ENCODE data around the gene NPM3.

The NPM3 gene, protein sequence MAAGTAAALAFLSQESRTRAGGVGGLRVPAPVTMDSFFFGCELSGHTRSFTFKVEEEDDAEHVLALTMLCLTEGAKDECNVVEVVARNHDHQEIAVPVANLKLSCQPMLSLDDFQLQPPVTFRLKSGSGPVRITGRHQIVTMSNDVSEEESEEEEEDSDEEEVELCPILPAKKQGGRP

DNA sequence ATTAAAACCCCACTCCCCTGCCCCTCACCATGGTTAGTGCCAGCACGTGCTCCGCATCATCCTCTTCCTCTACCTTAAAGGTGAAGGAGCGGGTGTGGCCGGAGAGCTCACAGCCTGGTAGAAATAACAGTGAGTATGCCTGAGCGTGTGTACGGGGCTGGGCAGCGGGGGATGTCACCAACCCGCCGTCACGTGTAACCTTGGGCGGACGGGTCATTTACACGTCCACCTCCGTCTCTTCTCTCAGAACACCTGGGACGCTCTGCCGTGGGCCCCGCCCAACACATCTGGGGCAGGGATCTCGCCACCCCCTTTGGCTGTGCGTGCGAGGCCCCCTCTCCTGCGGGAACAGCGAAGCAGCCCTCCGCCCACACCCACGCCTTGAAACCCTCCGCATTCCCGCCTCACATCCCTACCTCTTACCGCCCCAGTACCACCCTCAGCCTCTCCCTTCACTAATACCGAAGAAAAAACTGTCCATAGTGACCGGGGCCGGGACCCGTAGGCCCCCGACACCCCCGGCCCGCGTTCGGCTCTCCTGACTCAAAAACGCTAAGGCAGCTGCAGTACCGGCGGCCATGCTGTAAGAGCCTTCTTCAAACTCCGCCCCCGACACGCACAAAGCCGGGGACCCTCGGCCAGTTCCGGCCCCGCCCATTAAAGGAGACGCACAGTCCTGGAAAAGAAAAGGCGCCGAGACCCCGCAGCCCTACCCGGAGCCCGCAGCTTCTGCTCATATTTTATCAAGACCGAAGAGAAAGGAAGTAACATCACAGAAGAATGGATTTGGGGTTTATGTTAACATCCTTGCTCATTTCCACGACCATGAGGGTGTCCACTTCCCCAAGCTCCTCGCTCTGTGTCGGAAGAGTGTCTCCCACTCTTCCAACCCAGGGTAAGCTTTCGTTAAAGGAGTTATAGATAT lies at the start of gene NPM3:
Gene NPM3, minus strand, starts transcription at position 636 of the 925 bp plus-strand sequence. Its CDS starts 56 bp downstream, at position 580.
- peak; percentile 24 for DNase-seq (ENCODE audit: extremely low read depth, low read depth)
- TF ChIP-seq, protein P1, sequence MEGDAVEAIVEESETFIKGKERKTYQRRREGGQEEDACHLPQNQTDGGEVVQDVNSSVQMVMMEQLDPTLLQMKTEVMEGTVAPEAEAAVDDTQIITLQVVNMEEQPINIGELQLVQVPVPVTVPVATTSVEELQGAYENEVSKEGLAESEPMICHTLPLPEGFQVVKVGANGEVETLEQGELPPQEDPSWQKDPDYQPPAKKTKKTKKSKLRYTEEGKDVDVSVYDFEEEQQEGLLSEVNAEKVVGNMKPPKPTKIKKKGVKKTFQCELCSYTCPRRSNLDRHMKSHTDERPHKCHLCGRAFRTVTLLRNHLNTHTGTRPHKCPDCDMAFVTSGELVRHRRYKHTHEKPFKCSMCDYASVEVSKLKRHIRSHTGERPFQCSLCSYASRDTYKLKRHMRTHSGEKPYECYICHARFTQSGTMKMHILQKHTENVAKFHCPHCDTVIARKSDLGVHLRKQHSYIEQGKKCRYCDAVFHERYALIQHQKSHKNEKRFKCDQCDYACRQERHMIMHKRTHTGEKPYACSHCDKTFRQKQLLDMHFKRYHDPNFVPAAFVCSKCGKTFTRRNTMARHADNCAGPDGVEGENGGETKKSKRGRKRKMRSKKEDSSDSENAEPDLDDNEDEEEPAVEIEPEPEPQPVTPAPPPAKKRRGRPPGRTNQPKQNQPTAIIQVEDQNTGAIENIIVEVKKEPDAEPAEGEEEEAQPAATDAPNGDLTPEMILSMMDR (IDR thresholded peaks at IDR 0.05; ENCODE audit: low read depth, low read length), result no peak

DNA sequence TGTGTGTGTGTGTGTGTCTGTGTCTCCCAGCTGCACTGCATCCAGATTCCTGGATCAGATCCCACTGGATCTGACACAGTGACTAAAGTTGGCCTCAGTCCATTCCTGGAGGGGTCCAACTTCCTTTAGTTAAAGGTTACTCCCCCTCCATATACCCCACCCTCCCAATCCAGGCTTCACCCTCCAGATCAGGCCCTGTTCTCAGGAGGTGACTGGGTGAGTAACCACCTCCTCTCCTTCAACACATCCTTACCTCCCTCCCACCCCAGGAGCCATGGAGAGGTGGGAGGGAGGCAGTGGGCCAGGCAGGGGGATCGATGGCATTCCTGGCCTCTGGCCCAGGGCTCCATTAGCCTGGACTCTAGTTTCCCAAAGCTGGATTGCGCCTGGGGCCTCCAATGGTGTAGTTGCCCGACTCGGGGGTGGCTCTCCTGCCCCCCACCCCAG lies 49.1 kb upstream of the NPM3 start:
- DNase-seq (ENCODE audit: extremely low read depth, low read depth), result no peak

DNA sequence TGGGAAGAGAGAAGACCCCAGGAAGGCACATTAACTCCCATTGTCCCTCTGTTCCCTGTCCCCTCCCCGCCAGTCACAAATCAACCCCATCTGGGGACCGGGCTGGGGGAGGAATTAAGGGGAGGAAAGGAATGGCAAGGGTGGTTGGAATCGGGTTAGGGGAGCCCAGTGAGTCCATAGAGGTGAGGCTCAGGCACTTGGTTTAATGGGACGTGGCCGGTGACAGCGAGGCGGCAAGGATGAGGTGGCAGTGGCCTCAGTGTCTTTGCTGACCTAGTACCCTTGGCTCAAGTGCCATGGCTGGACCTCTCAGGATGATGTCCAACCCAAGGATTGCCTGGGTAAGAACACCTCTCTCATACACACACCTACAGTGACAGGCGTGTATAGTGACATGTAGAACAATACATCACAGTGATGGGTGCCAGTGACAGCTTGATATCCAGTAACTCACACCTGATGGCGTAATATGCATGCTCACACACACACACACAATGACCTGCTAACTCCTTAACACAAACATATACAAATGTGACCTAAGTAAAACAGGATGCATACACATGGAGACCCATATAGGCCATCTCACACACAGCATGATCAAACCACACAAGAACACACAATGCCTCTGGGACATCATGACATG lies 48.0 kb upstream of the NPM3 start:
- TF ChIP-seq, protein P1 (IDR thresholded peaks at IDR 0.05; ENCODE audit: low read depth, low read length), result no peak
- no peak for DNase-seq (ENCODE audit: extremely low read depth, low read depth)

More for the DNA sequence above, 49.1 kb upstream of the NPM3 start:
- TF ChIP-seq, protein P1 (IDR thresholded peaks at IDR 0.05; ENCODE audit: low read depth, low read length), result no peak

DNA sequence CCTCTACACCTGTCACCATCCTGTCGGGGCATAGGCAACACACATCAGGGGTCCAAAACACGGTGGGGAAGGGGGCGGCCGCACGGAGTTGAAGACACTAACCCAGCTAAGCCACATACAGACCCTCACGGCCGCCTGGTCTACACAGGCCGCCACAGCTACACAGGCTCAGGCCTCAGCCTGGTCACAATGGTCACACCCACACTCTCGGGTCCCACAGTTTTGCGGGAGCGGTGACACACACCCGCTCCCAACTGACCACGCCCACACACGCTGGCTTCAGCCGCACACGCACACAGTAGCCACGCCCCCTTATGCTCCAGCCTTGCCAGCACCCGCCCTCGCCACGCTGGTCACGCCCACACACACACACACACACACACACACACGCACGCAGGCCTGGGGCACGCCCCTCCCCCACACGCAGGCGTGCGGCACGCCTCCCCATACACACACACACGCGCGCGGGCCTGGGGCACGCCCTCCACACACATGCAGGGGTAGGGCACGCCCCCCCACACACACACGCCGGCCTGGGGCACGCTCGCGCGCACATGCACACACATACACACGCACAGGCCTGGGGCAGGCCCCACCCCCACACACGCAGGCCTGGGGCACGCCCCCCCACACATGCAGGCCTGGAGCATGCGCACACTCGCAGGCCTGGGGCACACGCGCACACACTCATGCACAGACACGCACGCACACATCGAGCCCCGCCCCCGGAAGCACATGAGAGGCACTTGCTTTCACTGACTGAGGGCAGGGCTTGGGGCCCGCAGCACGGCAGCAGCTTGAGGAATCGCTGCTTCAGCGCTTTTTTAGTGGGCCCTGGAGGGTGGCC lies 47.3 kb upstream of the NPM3 start:
- TF ChIP-seq, protein P1 (IDR thresholded peaks at IDR 0.05; ENCODE audit: low read depth, low read length), result no peak
- peak; percentile 73 for DNase-seq (ENCODE audit: extremely low read depth, low read depth)

- no peak for DNase-seq (ENCODE audit: extremely low read depth, low read depth)
- TF ChIP-seq, protein P1 (IDR thresholded peaks at IDR 0.05; ENCODE audit: low read depth, low read length), result no peak
Observed at GRCh38 chr10:101829561-101830315, 46.5 kb upstream of the NPM3 start.

DNA sequence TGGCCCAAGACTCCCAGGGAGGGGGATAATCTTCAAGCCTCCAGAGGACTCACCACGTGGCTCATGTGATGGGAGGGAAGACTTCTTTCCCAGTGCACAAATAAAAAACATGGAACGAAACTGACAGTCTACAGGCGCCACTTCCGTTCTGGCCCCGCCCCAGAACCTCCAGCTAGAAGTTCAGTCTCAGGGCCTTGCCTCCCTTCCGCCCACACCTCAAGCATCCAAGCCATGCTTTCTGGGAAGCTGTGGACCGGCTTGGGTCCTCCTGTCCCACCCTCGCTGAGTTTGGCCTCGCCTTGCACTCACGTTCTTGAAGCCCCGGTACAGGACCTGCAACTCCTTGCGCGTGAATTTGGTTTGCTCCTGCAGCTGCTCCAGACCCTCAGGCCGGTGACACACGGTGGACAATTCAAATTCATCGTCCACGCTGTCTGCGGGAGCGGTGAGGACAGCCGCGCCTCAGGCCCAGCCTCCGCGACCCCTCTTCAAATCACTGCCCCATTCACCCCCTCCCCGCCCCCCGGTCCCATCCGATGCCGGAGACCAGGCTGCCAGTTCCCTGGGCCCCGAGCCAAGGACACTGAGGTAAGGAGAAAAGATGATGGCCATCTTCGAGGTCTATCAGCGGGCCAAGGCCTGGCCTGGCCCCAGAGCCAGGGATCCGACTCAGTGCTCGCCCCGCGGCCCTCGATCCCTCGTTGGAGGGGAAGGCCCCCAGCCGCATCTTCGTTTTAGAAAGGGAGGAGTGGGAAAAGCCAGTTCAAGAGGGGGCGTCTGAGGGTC lies 45.7 kb upstream of the NPM3 start:
- TF ChIP-seq, protein P1 (IDR thresholded peaks at IDR 0.05; ENCODE audit: low read depth, low read length), result no peak; the same call in 1 of the 2 replicates
- DNase-seq (ENCODE audit: extremely low read depth, low read depth), result no peak

All from AG09319 (cell line).